ENCODE data around the gene WDR88. TPM values are rescaled to one million over a fixed set of nuclear protein-coding genes. Genes with fewer than 3 reads are reported as not detected.
"Not testable (repeated sequence)": the region's sequence is repeated elsewhere in the genome, so short reads cannot be mapped to it uniquely, and the experiment has no call there.

Gene WDR88
- total and polyA plus RNA-seq, 10 of the 15 experiments (the other 5 are each of a cell fraction or from before 2014, with no cell fraction given): 0.19 to 0.34 TPM; not detected in 8

GRCh38 chr19:33163481-33163880 lies 31.6 kb downstream of the WDR88 start:
- FAIRE-seq (no peak), ATAC-seq (no peak), DNase-seq (ENCODE audit: low read depth, low spot score) (no peak)
- no peaks in the 10 kb centered on the region for H3K27me3 ChIP-seq (replicated peaks in 1 of 2; ENCODE audit: control insufficient read depth in 2 of 2, insufficient read depth in 2 of 2, low read length in 1 of 2)
- no peaks in the 10 kb centered on the region for H3K36me3 ChIP-seq (ENCODE audit: control insufficient read depth in 2 of 2, insufficient read depth in 2 of 2, low read length in 1 of 2)
- POLR2A ChIA-PET: interaction anchor here (3.2 kb wide), 1 partner anchor 13 kb away, joined by 9 read pairs; no protein-coding TSS in a partner anchor
- H3K4me1 ChIP-seq (ENCODE audit: control insufficient read depth, insufficient read depth, low read length): peaks cover 10% of the 10 kb centered on the region
- intact Hi-C loops (cut with micrococcal nuclease; ENCODE audit: unreplicated experiment): no loop called here
- H3K4me2 ChIP-seq (ENCODE audit: control insufficient read depth, insufficient read depth): no peak overlapping the region
- no peaks in the 10 kb centered on the region for H3K79me2 ChIP-seq (ENCODE audit: control insufficient read depth, insufficient read depth, low read length)
- in situ Hi-C loops (cut with MboI): no loop called here
- H2AFZ ChIP-seq (ENCODE audit: control insufficient read depth, low read depth, low read length): no peak overlapping the region
- no TSS peak for BruUV-seq (replicated peaks)
- CTCF ChIA-PET: interaction anchor here (0.6 to 1.5 kb wide), 4 partner anchors 13 to 587 kb away, joined by 3 to 5 read pairs (median 3); no protein-coding TSS in a partner anchor
- RAD21 ChIA-PET (ENCODE audit: unreplicated experiment): no interaction called here
- H3K9ac ChIP-seq (ENCODE audit: control insufficient read depth, insufficient read depth, low read length): no peak overlapping the region
- H3K27ac ChIP-seq (ENCODE audit: control insufficient read depth, insufficient read depth): no peak overlapping the region
- no peak overlapping the region for H3K4me3 ChIP-seq
- no peaks in the 10 kb centered on the region for H4K20me1 ChIP-seq (ENCODE audit: control insufficient read depth, insufficient read depth)
- SMC1A ChIA-PET (ENCODE audit: uncharacterized antibody, unreplicated experiment): interaction anchor here (0.5 to 1.4 kb wide), 3 partner anchors 13 to 145 kb away, joined by 3 to 4 read pairs (median 3); no protein-coding TSS in a partner anchor
- peaks cover 2% of the 10 kb centered on the region; the same call in 1 of the 3 replicates for H3K9me3 ChIP-seq (replicated peaks; ENCODE audit: control insufficient read depth, insufficient read depth, low read length)
- 75% methylated on average over 6 of the region's 6 CpGs for WGBS (ENCODE audit: insufficient coverage, insufficient replicate concordance, low lambda C conversion rate, missing lambda C conversion rate)
- no peak for TF ChIP-seq LARP7 (IDR thresholded peaks at IDR 0.05)
- TF ChIP-seq EZH2 (IDR thresholded peaks at IDR 0.05; ENCODE audit: borderline replicate concordance, control insufficient read depth, low read depth, low read length): no peak
- TF ChIP-seq RELB (IDR thresholded peaks at IDR 0.05; ENCODE audit: low read depth): no peak
- no peak for TF ChIP-seq ZSCAN29 (IDR thresholded peaks at IDR 0.05)
- no peak for TF ChIP-seq HDGF (IDR thresholded peaks at IDR 0.05)
- no peak for TF ChIP-seq YBX1 (IDR thresholded peaks at IDR 0.05)

- CTCF ChIA-PET: interaction anchor here (0.6 to 2.6 kb wide), 4 partner anchors 11 to 27 kb away, joined by 3 to 8 read pairs (median 5); no protein-coding TSS in a partner anchor
- H3K9me3 ChIP-seq (replicated peaks; ENCODE audit: control insufficient read depth, insufficient read depth, low read length); H3K9ac ChIP-seq (ENCODE audit: control insufficient read depth, insufficient read depth, low read length); H3K4me3 ChIP-seq; H3K79me2 ChIP-seq (ENCODE audit: control insufficient read depth, insufficient read depth, low read length); SMC1A ChIA-PET (ENCODE audit: uncharacterized antibody, unreplicated experiment); H3K27ac ChIP-seq (ENCODE audit: control insufficient read depth, insufficient read depth); intact Hi-C loops (cut with micrococcal nuclease; ENCODE audit: unreplicated experiment); FAIRE-seq; H3K4me1 ChIP-seq (ENCODE audit: control insufficient read depth, insufficient read depth, low read length); ATAC-seq; in situ Hi-C loops (cut with MboI); H3K36me3 ChIP-seq (ENCODE audit: control insufficient read depth in 2 of 2, insufficient read depth in 2 of 2, low read length in 1 of 2); H3K4me2 ChIP-seq (ENCODE audit: control insufficient read depth, insufficient read depth); H2AFZ ChIP-seq (ENCODE audit: control insufficient read depth, low read depth, low read length); DNase-seq (ENCODE audit: low read depth, low spot score); H3K27me3 ChIP-seq (replicated peaks in 1 of 2; ENCODE audit: control insufficient read depth in 2 of 2, insufficient read depth in 2 of 2, low read length in 1 of 2); H4K20me1 ChIP-seq (ENCODE audit: control insufficient read depth, insufficient read depth); BruUV-seq (replicated peaks): not testable (repeated sequence)
- 63% methylated on average over 5 of the region's 6 CpGs for WGBS (ENCODE audit: insufficient coverage, insufficient replicate concordance, low lambda C conversion rate, missing lambda C conversion rate)
- POLR2A ChIA-PET: interaction anchor here (0.6 kb wide), 1 partner anchor 858 kb away, joined by 4 read pairs; no protein-coding TSS in a partner anchor
- RAD21 ChIA-PET (ENCODE audit: unreplicated experiment): interaction anchor here (0.6 kb wide), 1 partner anchor 1277 kb away, joined by 3 read pairs; no protein-coding TSS in a partner anchor
Observed at GRCh38 chr19:33166037-33166436, 34.1 kb downstream of the WDR88 start.

Data from GM12878 (cell line).